ENCODE data around the gene CELSR2. TPM values are rescaled to one million over a fixed set of nuclear protein-coding genes. Genes with fewer than 3 reads are reported as not detected.

Gene CELSR2
- total RNA-seq, 4 donors from 2014 or later = 7.8 to 20.4 (median 10.5) TPM

- WGBS = 68% methylated on average over 4 of the region's 9 CpGs
- no peak overlapping the region for H3K4me3 ChIP-seq
- peaks cover 4 to 22% (median 17%) of the 10 kb centered on the region in 4 donors for H3K4me1 ChIP-seq
- TF ChIP-seq POLR2AphosphoS5 (IDR thresholded peaks at IDR 0.05) (no peak), CTCF (IDR thresholded peaks at IDR 0.05) (no peak), POLR2A (IDR thresholded peaks at IDR 0.05; ENCODE audit: low read depth) (no peak), EP300 (IDR thresholded peaks at IDR 0.05) (no peak)
- H3K27me3 ChIP-seq = no peaks in the 10 kb centered on the region
- peaks cover 0 to 79% (median 36%) of the 10 kb centered on the region in 4 donors for H3K36me3 ChIP-seq
- no peak for DNase-seq (ENCODE audit: extremely low spot score)
- H3K27ac ChIP-seq (replicated peaks in 1 of 4) = no peak overlapping the region
- H3K9me3 ChIP-seq = no peaks in the 10 kb centered on the region
- intact Hi-C loops (cut with DNase I) = loop anchor here (5.0 kb wide), 1 partner anchor 138 kb away; no protein-coding TSS in a partner anchor
Measured at GRCh38 chr1:109264379-109264755, 15.0 kb downstream of the CELSR2 start.

GRCh38 chr1:109265016-109265415 is 15.7 kb downstream of the CELSR2 start:
- Histone ChIP-seq H3K27ac (replicated peaks in 1 of 4) (no peak overlapping the region), H3K36me3 (peaks cover 0 to 80% (median 37%) of the 10 kb centered on the region in 4 donors), H3K27me3 (no peaks in the 10 kb centered on the region), H3K4me1 (peaks cover 4 to 22% (median 17%) of the 10 kb centered on the region in 4 donors), H3K9me3 (no peaks in the 10 kb centered on the region), H3K4me3 (no peak overlapping the region)
- intact Hi-C loops (cut with DNase I) = no loop called here
- no peak for DNase-seq (ENCODE audit: extremely low spot score)
- TF ChIP-seq CTCF (IDR thresholded peaks at IDR 0.05) = no peak
- TF ChIP-seq POLR2AphosphoS5 (IDR thresholded peaks at IDR 0.05) = no peak
- no peak for TF ChIP-seq POLR2A (IDR thresholded peaks at IDR 0.05; ENCODE audit: low read depth)
- no peak for TF ChIP-seq EP300 (IDR thresholded peaks at IDR 0.05)
- WGBS = no CpG with 5 or more reads among the region's 4 CpGs

- TF ChIP-seq POLR2AphosphoS5 (IDR thresholded peaks at IDR 0.05) = no peak
- no peak for TF ChIP-seq CTCF (IDR thresholded peaks at IDR 0.05)
- peaks cover 4 to 22% (median 17%) of the 10 kb centered on the region in 4 donors for H3K4me1 ChIP-seq
- H3K27ac ChIP-seq (replicated peaks in 1 of 4) = no peak overlapping the region
- no peak for DNase-seq (ENCODE audit: extremely low spot score)
- 93% methylated on average over 10 of the region's 13 CpGs for WGBS
- peaks cover 0 to 83% (median 39%) of the 10 kb centered on the region in 4 donors for H3K36me3 ChIP-seq
- H3K27me3 ChIP-seq = no peaks in the 10 kb centered on the region
- H3K4me3 ChIP-seq = no peak overlapping the region
- intact Hi-C loops (cut with DNase I) = no loop called here
- H3K9me3 ChIP-seq = no peaks in the 10 kb centered on the region
Measured at GRCh38 chr1:109265741-109266330, 16.5 kb downstream of the CELSR2 start.

GRCh38 chr1:109266965-109267364 is 17.6 kb downstream of the CELSR2 start:
- no peak overlapping the region for H3K4me3 ChIP-seq
- no peak for TF ChIP-seq POLR2AphosphoS5 (IDR thresholded peaks at IDR 0.05)
- no peak for TF ChIP-seq CTCF (IDR thresholded peaks at IDR 0.05)
- TF ChIP-seq EP300 (IDR thresholded peaks at IDR 0.05) = no peak
- TF ChIP-seq POLR2A (IDR thresholded peaks at IDR 0.05; ENCODE audit: low read depth) = no peak
- no peaks in the 10 kb centered on the region for H3K9me3 ChIP-seq
- 91% methylated on average over 10 of the region's 11 CpGs for WGBS
- intact Hi-C loops (cut with DNase I) = no loop called here
- DNase-seq (ENCODE audit: extremely low spot score) = no peak
- H3K27ac ChIP-seq (replicated peaks in 1 of 4) = no peak overlapping the region
- H3K4me1 ChIP-seq = peaks cover 4 to 22% (median 17%) of the 10 kb centered on the region in 4 donors
- H3K36me3 ChIP-seq = peaks cover 0 to 83% (median 37%) of the 10 kb centered on the region in 4 donors
- no peaks in the 10 kb centered on the region for H3K27me3 ChIP-seq

All from esophagus muscularis mucosa (tissue), 4 donors.